Trophoblast cell (in vitro differentiated cells and primary cell): ENCODE results near the gene SOCS3.

Experiments
- DNase-seq, 2 donors: peaks; one replicate each; pipeline ENCODE4 v3.0.0-alpha.2; 2016
- H2AFZ ChIP-seq: 2 replicates; pipeline ENCODE4 v1.6.1; 2013; ENCODE audit warnings: low read length, moderate library complexity, mild to moderate bottlenecking; ENCODE audit not compliant: insufficient read depth, poor library complexity
- H2AK5ac ChIP-seq: 2 replicates; pipeline ENCODE4 v1.6.1; 2013; ENCODE audit warnings: mild to moderate bottlenecking, low read length
- H2BK120ac ChIP-seq: 2 replicates; pipeline ENCODE4 v1.6.1; 2013; ENCODE audit warnings: low read length, mild to moderate bottlenecking, moderate library complexity; ENCODE audit not compliant: insufficient read depth, poor library complexity
- H2BK12ac ChIP-seq: 2 replicates; pipeline ENCODE4 v1.6.1; 2013; ENCODE audit warnings: mild to moderate bottlenecking, low read length, moderate library complexity
- H2BK5ac ChIP-seq: 2 replicates; pipeline ENCODE4 v1.6.1; 2013; ENCODE audit warnings: low read length, low read depth, moderate library complexity, mild to moderate bottlenecking; ENCODE audit not compliant: poor library complexity
- H3K14ac ChIP-seq: 2 replicates; pipeline ENCODE4 v1.6.1; 2013; ENCODE audit warnings: mild to moderate bottlenecking, low read length
- H3K18ac ChIP-seq: 2 replicates; pipeline ENCODE4 v1.6.1; 2013; ENCODE audit warnings: mild to moderate bottlenecking, low read length
- H3K23ac ChIP-seq: 2 replicates; pipeline ENCODE4 v1.6.1; 2013; ENCODE audit warnings: low read length
- H3K27ac ChIP-seq: 2 replicates; pipeline ENCODE4 v1.5.1; 2013; ENCODE audit warnings: low read depth, mild to moderate bottlenecking, inconsistent platforms, low read length, moderate library complexity
- H3K27me3 ChIP-seq: 2 replicates; pipeline ENCODE4 v1.6.1; 2013; ENCODE audit warnings: inconsistent platforms, mild to moderate bottlenecking, low read length, moderate library complexity; ENCODE audit not compliant: insufficient read depth
- H3K36me3 ChIP-seq, 2 experiments: 1 replicate in 1 of 2; 2 replicates in 1 of 2; pipeline ENCODE4 v1.6.1; 2013; ENCODE audit warnings: low read length in 2 of 2, mild to moderate bottlenecking in 2 of 2, moderate library complexity in 1 of 2; ENCODE audit not compliant: insufficient read depth in 2 of 2, control insufficient read depth in 1 of 2
- H3K4ac ChIP-seq: 2 replicates; pipeline ENCODE4 v1.6.1; 2013; ENCODE audit warnings: low read depth, mild to moderate bottlenecking, low read length, moderate library complexity
- H3K4me1 ChIP-seq, 2 experiments: 1 replicate in 1 of 2; 2 replicates in 1 of 2; pipeline ENCODE4 v1.6.1; 2013; ENCODE audit warnings: low read length in 2 of 2, mild to moderate bottlenecking in 2 of 2, moderate library complexity in 1 of 2; ENCODE audit not compliant: insufficient read depth in 2 of 2, control insufficient read depth in 1 of 2
- H3K4me2 ChIP-seq: 2 replicates; pipeline ENCODE4 v1.6.1; 2013; ENCODE audit warnings: inconsistent platforms, mild to moderate bottlenecking, low read length, moderate library complexity
- H3K4me3 ChIP-seq: 2 replicates; pipeline ENCODE4 v1.5.1; 2013; ENCODE audit warnings: mild to moderate bottlenecking, low read depth, low read length, inconsistent platforms
- H3K79me1 ChIP-seq: one replicate; pipeline ENCODE4 v1.6.1; 2013; ENCODE audit warnings: low read length
- H3K79me2 ChIP-seq: 2 replicates; pipeline ENCODE4 v1.6.1; 2013; ENCODE audit warnings: low read length, mild to moderate bottlenecking; ENCODE audit not compliant: control insufficient read depth, insufficient read depth, poor library complexity
- H3K9ac ChIP-seq: 2 replicates; pipeline ENCODE4 v1.6.1; 2013; ENCODE audit warnings: mild to moderate bottlenecking, low read length
- H3K9me3 ChIP-seq: 2 replicates; pipeline ENCODE4 v1.6.1; 2013; ENCODE audit warnings: low read depth, mild to moderate bottlenecking, control low read depth, inconsistent platforms, low read length; ENCODE audit not compliant: insufficient read depth
- H4K12ac ChIP-seq: 2 replicates; pipeline ENCODE4 v1.6.1; 2013; ENCODE audit warnings: low read depth, mild to moderate bottlenecking, low read length, moderate library complexity
- H4K8ac ChIP-seq: 2 replicates; pipeline ENCODE4 v1.6.1; 2013; ENCODE audit warnings: low read depth, mild to moderate bottlenecking, low read length, moderate library complexity
- H4K91ac ChIP-seq: one replicate; pipeline ENCODE4 v1.6.1; 2013; ENCODE audit warnings: low read depth, mild to moderate bottlenecking, low read length, moderate library complexity
- WGBS: extraction: QIAGEN DNeasy Blood & Tissue Kit; methylation state at CpG from one replicate; pipeline ENCODE4 v1.1.7; 2013; ENCODE audit warnings: missing lambda C conversion rate; ENCODE audit not compliant: insufficient read length, insufficient coverage; ENCODE audit errors: extremely low coverage; 5-methylcytosine and 5-hydroxymethylcytosine counted together

Gene SOCS3

GRCh38 chr17:78394209-78394608, 34.3 kb upstream of the SOCS3 start:
- WGBS: no CpG with 5 or more reads among the region's 7 CpGs
- Histone ChIP-seq H3K9ac (no peak overlapping the region), H3K36me3 (peaks cover 36 to 38% of the 10 kb centered on the region in 2 experiments)

GRCh38 chr17:78393575-78393974, 33.7 kb upstream of the SOCS3 start:
- no peak for DNase-seq
- peaks cover 40 to 59% of the 10 kb centered on the region in 2 experiments for H3K4me1 ChIP-seq
- H3K23ac ChIP-seq: no peak overlapping the region
- no peak overlapping the region for H2BK12ac ChIP-seq
- peak overlapping the region; percentile 48 for H3K4ac ChIP-seq
- H4K91ac ChIP-seq: no peak overlapping the region
- H3K4me2 ChIP-seq: no peak overlapping the region
- no peak overlapping the region for H3K9ac ChIP-seq
- H3K9me3 ChIP-seq: no peaks in the 10 kb centered on the region
- H4K12ac ChIP-seq: no peak overlapping the region
- no peak overlapping the region for H4K8ac ChIP-seq
- H3K4me3 ChIP-seq: no peak overlapping the region
- H2BK5ac ChIP-seq: no peak overlapping the region
- peaks cover 27% of the 10 kb centered on the region for H3K79me2 ChIP-seq
- WGBS: no CpG with 5 or more reads among the region's 4 CpGs
- no peak overlapping the region for H3K18ac ChIP-seq
- peaks cover 30% of the 10 kb centered on the region for H3K79me1 ChIP-seq
- H2BK120ac ChIP-seq: no peak overlapping the region
- H3K36me3 ChIP-seq: peaks cover 30 to 32% of the 10 kb centered on the region in 2 experiments
- no peak overlapping the region for H3K14ac ChIP-seq
- H3K27ac ChIP-seq: no peak overlapping the region
- no peak overlapping the region for H2AK5ac ChIP-seq
- no peaks in the 10 kb centered on the region for H3K27me3 ChIP-seq
- no peak overlapping the region for H2AFZ ChIP-seq

More at GRCh38 chr17:78394209-78394608, 34.3 kb upstream of the SOCS3 start:
- Histone ChIP-seq H2AK5ac (no peak overlapping the region), H4K8ac (no peak overlapping the region), H3K18ac (no peak overlapping the region), H2BK5ac (no peak overlapping the region), H4K12ac (no peak overlapping the region), H4K91ac (peak overlapping the region; percentile 13), H3K79me1 (peaks cover 36% of the 10 kb centered on the region), H3K27me3 (no peaks in the 10 kb centered on the region), H3K4ac (peak overlapping the region; percentile 7), H2BK120ac (no peak overlapping the region), H3K27ac (no peak overlapping the region), H3K14ac (no peak overlapping the region), H3K9me3 (no peaks in the 10 kb centered on the region), H3K79me2 (peaks cover 30% of the 10 kb centered on the region), H2BK12ac (no peak overlapping the region), H3K4me2 (peak overlapping the region; percentile 13), H3K23ac (no peak overlapping the region), H3K4me1 (peaks cover 46 to 63% of the 10 kb centered on the region in 2 experiments), H3K4me3 (no peak overlapping the region), H2AFZ (no peak overlapping the region)
- DNase-seq: no peak

GRCh38 chr17:78392295-78392694, 32.4 kb upstream of the SOCS3 start:
- Histone ChIP-seq H3K79me1 (peaks cover 27% of the 10 kb centered on the region), H3K23ac (no peak overlapping the region), H3K4me3 (no peak overlapping the region), H2BK120ac (peak overlapping the region; percentile 81), H4K91ac (peak overlapping the region; percentile 72), H2BK5ac (peak overlapping the region; percentile 77), H2BK12ac (peak overlapping the region; percentile 83), H3K4ac (peak overlapping the region; percentile 87), H2AFZ (no peak overlapping the region), H3K4me1 (peaks cover 30 to 56% of the 10 kb centered on the region in 2 experiments), H3K4me2 (peak overlapping the region; percentile 24), H3K18ac (peak overlapping the region; percentile 73), H3K79me2 (peaks cover 31% of the 10 kb centered on the region), H4K8ac (peak overlapping the region; percentile 40), H4K12ac (no peak overlapping the region), H3K9me3 (no peaks in the 10 kb centered on the region), H3K14ac (peak overlapping the region; percentile 79), H3K27ac (peak overlapping the region; percentile 84), H2AK5ac (no peak overlapping the region), H3K36me3 (peaks cover 21% of the 10 kb centered on the region in 2 experiments), H3K9ac (no peak overlapping the region), H3K27me3 (no peaks in the 10 kb centered on the region)
- DNase-seq: no peak
- no CpG with 5 or more reads among the region's 6 CpGs for WGBS

GRCh38 chr17:78391843-78392242, 32.0 kb upstream of the SOCS3 start:
- Histone ChIP-seq H4K8ac (no peak overlapping the region), H2BK5ac (peak overlapping the region; percentile 46), H3K79me1 (peaks cover 23% of the 10 kb centered on the region), H4K12ac (no peak overlapping the region), H2BK12ac (peak overlapping the region; percentile 80), H3K18ac (peak overlapping the region; percentile 25), H3K9me3 (no peaks in the 10 kb centered on the region), H2AK5ac (no peak overlapping the region), H3K27me3 (no peaks in the 10 kb centered on the region), H3K4ac (peak overlapping the region; percentile 6), H3K36me3 (peaks cover 17% of the 10 kb centered on the region in 2 experiments), H4K91ac (peak overlapping the region; percentile 81), H3K4me1 (peaks cover 26 to 52% of the 10 kb centered on the region in 2 experiments), H2BK120ac (peak overlapping the region; percentile 81), H3K27ac (peak overlapping the region; percentile 84), H3K79me2 (peaks cover 33% of the 10 kb centered on the region), H3K4me3 (no peak overlapping the region), H3K9ac (no peak overlapping the region), H3K23ac (no peak overlapping the region), H3K4me2 (peak overlapping the region; percentile 24), H3K14ac (peak overlapping the region; percentile 35), H2AFZ (no peak overlapping the region)
- peak; percentile 72 to 79 for DNase-seq
- WGBS: no CpG with 5 or more reads among the region's 4 CpGs
